ENCODE data around the gene LIMA1.

The LIMA1 gene

GRCh38 chr12:50167049-50167828 lies 116.1 kb downstream of the LIMA1 start, which contains the start of gene CERS5:
Gene CERS5, minus strand, starts transcription at chr12:50167369. Its CDS starts 72 bp downstream, at chr12:50167297.
- no peak within 1 kb of the TSS for H2BK12ac ChIP-seq (ENCODE audit: low read length)
- H3K4me2 ChIP-seq (ENCODE audit: low read length), result peak within 1 kb of the TSS; percentile 60
- H3K4me1 ChIP-seq (ENCODE audit: control insufficient read depth in 1 of 2, insufficient read depth in 2 of 2, low read length in 2 of 2), result peaks cover 0 to 6% of the 10 kb centered on the region in 2 experiments
- H3K27ac ChIP-seq (ENCODE audit: low read depth, low read length), result peak within 1 kb of the TSS; percentile 60
- H2AK5ac ChIP-seq (ENCODE audit: low read length), result peak within 1 kb of the TSS; percentile 50
- peaks cover 0 to 1% of the 10 kb centered on the region in 2 experiments for H3K36me3 ChIP-seq (ENCODE audit: control insufficient read depth in 1 of 2, insufficient read depth in 2 of 2, low read length in 2 of 2)
- H4K8ac ChIP-seq (ENCODE audit: low read depth, low read length), result peak within 1 kb of the TSS; percentile 79
- H3K79me1 ChIP-seq (ENCODE audit: low read length), result peaks cover 10% of the 10 kb centered on the region
- H4K91ac ChIP-seq (ENCODE audit: low read depth, low read length), result peak within 1 kb of the TSS; percentile 84
- peak within 1 kb of the TSS; percentile 92 for H3K14ac ChIP-seq (ENCODE audit: low read length)
- H3K4me3 ChIP-seq (ENCODE audit: low read depth, low read length), result peak within 1 kb of the TSS; percentile 75
- H3K4ac ChIP-seq (ENCODE audit: low read depth, low read length), result peak within 1 kb of the TSS; percentile 41
- no peak within 1 kb of the TSS for H3K23ac ChIP-seq (ENCODE audit: low read length)
- peak within 1 kb of the TSS; percentile 86 for H3K9ac ChIP-seq (ENCODE audit: low read length)
- peak within 1 kb of the TSS; percentile 69 for H3K18ac ChIP-seq (ENCODE audit: low read length)
- DNase-seq, result peak; percentile 99
- H2BK120ac ChIP-seq (ENCODE audit: insufficient read depth, low read length, poor library complexity), result peak within 1 kb of the TSS; percentile 94
- peaks cover 9% of the 10 kb centered on the region for H3K9me3 ChIP-seq (ENCODE audit: insufficient read depth, low read depth, low read length)
- peak within 1 kb of the TSS; percentile 85 for H2BK5ac ChIP-seq (ENCODE audit: low read depth, low read length, poor library complexity)
- peak within 1 kb of the TSS; percentile 28 for H4K12ac ChIP-seq (ENCODE audit: low read depth, low read length)
- no CpG with 5 or more reads among the region's 70 CpGs for WGBS (ENCODE audit: extremely low coverage, insufficient coverage, insufficient read length)
- no peaks in the 10 kb centered on the region for H3K27me3 ChIP-seq (ENCODE audit: insufficient read depth, low read length)
- H2AFZ ChIP-seq (ENCODE audit: insufficient read depth, low read length, poor library complexity), result peak within 1 kb of the TSS; percentile 84
- peaks cover 7% of the 10 kb centered on the region for H3K79me2 ChIP-seq (ENCODE audit: control insufficient read depth, insufficient read depth, low read length, poor library complexity)

- WGBS (ENCODE audit: extremely low coverage, insufficient coverage, insufficient read length), result no CpG with 5 or more reads among the region's 12 CpGs
- Histone ChIP-seq H3K23ac (ENCODE audit: low read length) (no peak overlapping the region), H3K27ac (ENCODE audit: low read depth, low read length) (peak overlapping the region; percentile 60), H3K14ac (ENCODE audit: low read length) (peak overlapping the region; percentile 92), H2BK5ac (ENCODE audit: low read depth, low read length, poor library complexity) (peak overlapping the region; percentile 85), H3K4me2 (ENCODE audit: low read length) (peak overlapping the region; percentile 60), H2AFZ (ENCODE audit: insufficient read depth, low read length, poor library complexity) (peak overlapping the region; percentile 84), H2BK12ac (ENCODE audit: low read length) (no peak overlapping the region), H2BK120ac (ENCODE audit: insufficient read depth, low read length, poor library complexity) (peak overlapping the region; percentile 94), H3K9me3 (ENCODE audit: insufficient read depth, low read depth, low read length) (peaks cover 9% of the 10 kb centered on the region), H3K4me1 (ENCODE audit: control insufficient read depth in 1 of 2, insufficient read depth in 2 of 2, low read length in 2 of 2) (peaks cover 0 to 6% of the 10 kb centered on the region in 2 experiments), H3K27me3 (ENCODE audit: insufficient read depth, low read length) (no peaks in the 10 kb centered on the region), H3K36me3 (ENCODE audit: control insufficient read depth in 1 of 2, insufficient read depth in 2 of 2, low read length in 2 of 2) (peaks cover 0 to 1% of the 10 kb centered on the region in 2 experiments), H3K9ac (ENCODE audit: low read length) (peak overlapping the region; percentile 86), H2AK5ac (ENCODE audit: low read length) (peak overlapping the region; percentile 50), H3K79me1 (ENCODE audit: low read length) (peaks cover 10% of the 10 kb centered on the region), H4K12ac (ENCODE audit: low read depth, low read length) (peak overlapping the region; percentile 28), H3K4me3 (ENCODE audit: low read depth, low read length) (peak overlapping the region; percentile 75), H3K4ac (ENCODE audit: low read depth, low read length) (peak overlapping the region; percentile 41), H3K79me2 (ENCODE audit: control insufficient read depth, insufficient read depth, low read length, poor library complexity) (peaks cover 7% of the 10 kb centered on the region), H4K8ac (ENCODE audit: low read depth, low read length) (peak overlapping the region; percentile 78), H4K91ac (ENCODE audit: low read depth, low read length) (peak overlapping the region; percentile 84), H3K18ac (ENCODE audit: low read length) (peak overlapping the region; percentile 69)
- no peak for DNase-seq
These were observed 116.6 kb downstream of the LIMA1 start for GRCh38 chr12:50166799-50167048.

GRCh38 chr12:50164963-50165362 lies 118.4 kb downstream of the LIMA1 start:
- Histone ChIP-seq H4K8ac (ENCODE audit: low read depth, low read length) (no peak overlapping the region), H3K4me3 (ENCODE audit: low read depth, low read length) (no peak overlapping the region), H3K4me2 (ENCODE audit: low read length) (no peak overlapping the region)

GRCh38 chr12:50162230-50162629 lies 121.1 kb downstream of the LIMA1 start:
- Histone ChIP-seq H4K12ac (ENCODE audit: low read depth, low read length) (no peak overlapping the region), H3K4me2 (ENCODE audit: low read length) (no peak overlapping the region), H4K8ac (ENCODE audit: low read depth, low read length) (no peak overlapping the region), H3K4me1 (ENCODE audit: control insufficient read depth in 1 of 2, insufficient read depth in 2 of 2, low read length in 2 of 2) (no peaks in the 10 kb centered on the region), H2BK5ac (ENCODE audit: low read depth, low read length, poor library complexity) (no peak overlapping the region), H2BK120ac (ENCODE audit: insufficient read depth, low read length, poor library complexity) (no peak overlapping the region), H3K23ac (ENCODE audit: low read length) (no peak overlapping the region), H3K4ac (ENCODE audit: low read depth, low read length) (no peak overlapping the region), H2BK12ac (ENCODE audit: low read length) (no peak overlapping the region), H3K4me3 (ENCODE audit: low read depth, low read length) (no peak overlapping the region), H3K36me3 (ENCODE audit: control insufficient read depth in 1 of 2, insufficient read depth in 2 of 2, low read length in 2 of 2) (peaks cover 0 to 1% of the 10 kb centered on the region in 2 experiments), H4K91ac (ENCODE audit: low read depth, low read length) (no peak overlapping the region), H3K79me2 (ENCODE audit: control insufficient read depth, insufficient read depth, low read length, poor library complexity) (peaks cover 7% of the 10 kb centered on the region), H3K9ac (ENCODE audit: low read length) (no peak overlapping the region), H2AK5ac (ENCODE audit: low read length) (no peak overlapping the region), H3K9me3 (ENCODE audit: insufficient read depth, low read depth, low read length) (no peaks in the 10 kb centered on the region), H3K79me1 (ENCODE audit: low read length) (peaks cover 5% of the 10 kb centered on the region), H3K27ac (ENCODE audit: low read depth, low read length) (no peak overlapping the region), H3K18ac (ENCODE audit: low read length) (no peak overlapping the region), H3K27me3 (ENCODE audit: insufficient read depth, low read length) (no peaks in the 10 kb centered on the region), H3K14ac (ENCODE audit: low read length) (no peak overlapping the region), H2AFZ (ENCODE audit: insufficient read depth, low read length, poor library complexity) (no peak overlapping the region)
- no CpG with 5 or more reads among the region's 2 CpGs for WGBS (ENCODE audit: extremely low coverage, insufficient coverage, insufficient read length)
- no peak for DNase-seq

More at GRCh38 chr12:50164963-50165362, 118.4 kb downstream of the LIMA1 start:
- WGBS (ENCODE audit: extremely low coverage, insufficient coverage, insufficient read length), result no CpG with 5 or more reads among the region's 20 CpGs
- Histone ChIP-seq H3K79me2 (ENCODE audit: control insufficient read depth, insufficient read depth, low read length, poor library complexity) (peaks cover 7% of the 10 kb centered on the region), H2AK5ac (ENCODE audit: low read length) (no peak overlapping the region), H2AFZ (ENCODE audit: insufficient read depth, low read length, poor library complexity) (no peak overlapping the region), H2BK120ac (ENCODE audit: insufficient read depth, low read length, poor library complexity) (no peak overlapping the region), H3K14ac (ENCODE audit: low read length) (no peak overlapping the region), H3K27me3 (ENCODE audit: insufficient read depth, low read length) (no peaks in the 10 kb centered on the region), H3K4ac (ENCODE audit: low read depth, low read length) (peak overlapping the region; percentile 4), H3K4me1 (ENCODE audit: control insufficient read depth in 1 of 2, insufficient read depth in 2 of 2, low read length in 2 of 2) (peaks cover 0 to 6% of the 10 kb centered on the region in 2 experiments), H4K12ac (ENCODE audit: low read depth, low read length) (no peak overlapping the region), H3K36me3 (ENCODE audit: control insufficient read depth in 1 of 2, insufficient read depth in 2 of 2, low read length in 2 of 2) (peaks cover 0 to 1% of the 10 kb centered on the region in 2 experiments), H3K23ac (ENCODE audit: low read length) (no peak overlapping the region), H2BK12ac (ENCODE audit: low read length) (no peak overlapping the region), H4K91ac (ENCODE audit: low read depth, low read length) (no peak overlapping the region), H3K9me3 (ENCODE audit: insufficient read depth, low read depth, low read length) (peaks cover 9% of the 10 kb centered on the region), H3K27ac (ENCODE audit: low read depth, low read length) (no peak overlapping the region), H2BK5ac (ENCODE audit: low read depth, low read length, poor library complexity) (no peak overlapping the region), H3K18ac (ENCODE audit: low read length) (no peak overlapping the region), H3K79me1 (ENCODE audit: low read length) (peaks cover 10% of the 10 kb centered on the region), H3K9ac (ENCODE audit: low read length) (no peak overlapping the region)
- peak; percentile 12 to 40 for DNase-seq
